Astrocyte of the spinal cord (primary cell): ENCODE results near the gene LRCH1.

ENCODE experiments used
- DNase-seq: peaks from one replicate; pipeline ENCODE4 v3.0.0; 2011; ENCODE audit warnings: low read depth, low spot score
- H3K4me3 ChIP-seq: 2 replicates; pipeline ENCODE4 v1.5.1; 2011; ENCODE audit warnings: low read depth, mild to moderate bottlenecking, low read length, moderate library complexity
- CTCF ChIP-seq: IDR thresholded peaks from 2 replicates; pipeline ENCODE4 v1.5.1; 2012; ENCODE audit warnings: low read depth, mild to moderate bottlenecking, low read length, inconsistent platforms
- in situ Hi-C: cut with HindIII; loops from 2 replicates; pipeline ENCODE4 v1.10.0; 2017; ENCODE audit warnings: low sequenced_read_pairs

Gene LRCH1

GRCh38 chr13:46621133-46621532, 68.2 kb downstream of the LRCH1 start:
- no peak for TF ChIP-seq CTCF
- DNase-seq: no peak
- in situ Hi-C loops: no loop called here
- no peak overlapping the region for H3K4me3 ChIP-seq

- no peak for TF ChIP-seq CTCF
- in situ Hi-C loops: no loop called here
- H3K4me3 ChIP-seq: no peak overlapping the region
- DNase-seq: no peak
Observed at GRCh38 chr13:46621792-46622629, 69.0 kb downstream of the LRCH1 start.

GRCh38 chr13:46622630-46623256, 69.8 kb downstream of the LRCH1 start:
- DNase-seq: peak; percentile 60
- TF ChIP-seq CTCF: no peak
- in situ Hi-C loops: no loop called here
- no peak overlapping the region for H3K4me3 ChIP-seq

- in situ Hi-C loops: no loop called here
- no peak for TF ChIP-seq CTCF
- H3K4me3 ChIP-seq: no peak overlapping the region
- DNase-seq: no peak
Observed at GRCh38 chr13:46624353-46624752, 71.4 kb downstream of the LRCH1 start.

GRCh38 chr13:46624821-46625220, 71.9 kb downstream of the LRCH1 start:
- in situ Hi-C loops: no loop called here

GRCh38 chr13:46627462-46627861, 74.5 kb downstream of the LRCH1 start:
- H3K4me3 ChIP-seq: no peak overlapping the region
- TF ChIP-seq CTCF: no peak
- DNase-seq: no peak
- in situ Hi-C loops: no loop called here

More at GRCh38 chr13:46624821-46625220, 71.9 kb downstream of the LRCH1 start:
- H3K4me3 ChIP-seq: no peak overlapping the region
- TF ChIP-seq CTCF: no peak
- DNase-seq: no peak
